ENCODE results near the gene NT5DC1. TPM values are rescaled to one million over a fixed set of nuclear protein-coding genes. Genes with fewer than 3 reads are reported as not detected.

Gene NT5DC1
- total RNA-seq, 1 donor, result 7.8 TPM

DNA sequence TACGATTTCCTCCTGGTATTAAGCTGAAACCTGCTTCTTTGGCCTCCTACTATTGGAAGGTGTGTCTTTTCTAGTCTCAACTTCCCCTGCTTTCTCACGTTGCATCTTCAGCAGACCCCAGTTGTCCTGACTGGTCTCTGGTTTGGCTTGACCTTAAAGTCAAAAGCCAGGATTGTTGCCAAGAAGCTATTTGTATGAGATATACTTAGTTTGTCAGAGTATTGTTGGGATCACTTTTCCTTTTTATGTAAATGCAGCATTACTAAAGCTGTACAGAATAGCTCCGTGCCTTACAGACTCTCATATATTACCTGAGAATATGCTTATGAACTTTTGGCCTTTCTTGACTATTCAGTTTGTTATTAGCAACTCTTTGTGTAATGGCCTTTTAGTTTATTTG, 92.1 kb downstream of the NT5DC1 start:
- no peak overlapping the region for H3K4me3 ChIP-seq (ENCODE audit: low read depth, low read length)
- no peak for DNase-seq (ENCODE audit: low read depth)
- TF ChIP-seq, protein P1, sequence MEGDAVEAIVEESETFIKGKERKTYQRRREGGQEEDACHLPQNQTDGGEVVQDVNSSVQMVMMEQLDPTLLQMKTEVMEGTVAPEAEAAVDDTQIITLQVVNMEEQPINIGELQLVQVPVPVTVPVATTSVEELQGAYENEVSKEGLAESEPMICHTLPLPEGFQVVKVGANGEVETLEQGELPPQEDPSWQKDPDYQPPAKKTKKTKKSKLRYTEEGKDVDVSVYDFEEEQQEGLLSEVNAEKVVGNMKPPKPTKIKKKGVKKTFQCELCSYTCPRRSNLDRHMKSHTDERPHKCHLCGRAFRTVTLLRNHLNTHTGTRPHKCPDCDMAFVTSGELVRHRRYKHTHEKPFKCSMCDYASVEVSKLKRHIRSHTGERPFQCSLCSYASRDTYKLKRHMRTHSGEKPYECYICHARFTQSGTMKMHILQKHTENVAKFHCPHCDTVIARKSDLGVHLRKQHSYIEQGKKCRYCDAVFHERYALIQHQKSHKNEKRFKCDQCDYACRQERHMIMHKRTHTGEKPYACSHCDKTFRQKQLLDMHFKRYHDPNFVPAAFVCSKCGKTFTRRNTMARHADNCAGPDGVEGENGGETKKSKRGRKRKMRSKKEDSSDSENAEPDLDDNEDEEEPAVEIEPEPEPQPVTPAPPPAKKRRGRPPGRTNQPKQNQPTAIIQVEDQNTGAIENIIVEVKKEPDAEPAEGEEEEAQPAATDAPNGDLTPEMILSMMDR (IDR thresholded peaks at IDR 0.05; ENCODE audit: insufficient read depth, low read depth, low read length), result no peak

DNA sequence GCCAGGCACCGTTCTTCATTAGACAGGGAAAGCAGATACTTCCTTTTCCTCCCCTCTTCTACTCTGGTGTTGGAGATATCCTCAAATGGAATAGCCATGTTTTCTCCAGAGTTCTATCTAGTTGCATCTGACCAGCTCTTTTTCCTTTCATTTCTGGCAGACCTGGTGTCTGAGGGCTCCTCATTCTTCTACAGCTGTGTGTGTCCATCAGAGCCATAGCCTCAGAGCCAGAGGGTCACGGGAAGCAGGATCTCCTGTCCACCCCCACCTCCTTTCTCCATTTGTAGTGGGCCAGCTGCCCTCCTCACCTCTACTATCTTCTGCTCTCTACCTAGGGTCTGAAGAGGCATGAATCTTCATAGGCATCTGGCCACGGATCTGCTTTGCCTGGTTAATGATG, 96.2 kb downstream of the NT5DC1 start:
- no peak overlapping the region for H3K4me3 ChIP-seq (ENCODE audit: low read depth, low read length)
- TF ChIP-seq, protein P1 (IDR thresholded peaks at IDR 0.05; ENCODE audit: insufficient read depth, low read depth, low read length), result no peak
- no peak for DNase-seq (ENCODE audit: low read depth)

GRCh38 chr6:116200619-116201249, 100.1 kb downstream of the NT5DC1 start:
- TF ChIP-seq, protein P1 (IDR thresholded peaks at IDR 0.05; ENCODE audit: insufficient read depth, low read depth, low read length), result no peak
- no peak overlapping the region for H3K4me3 ChIP-seq (ENCODE audit: low read depth, low read length)
- DNase-seq (ENCODE audit: low read depth), result no peak

DNA sequence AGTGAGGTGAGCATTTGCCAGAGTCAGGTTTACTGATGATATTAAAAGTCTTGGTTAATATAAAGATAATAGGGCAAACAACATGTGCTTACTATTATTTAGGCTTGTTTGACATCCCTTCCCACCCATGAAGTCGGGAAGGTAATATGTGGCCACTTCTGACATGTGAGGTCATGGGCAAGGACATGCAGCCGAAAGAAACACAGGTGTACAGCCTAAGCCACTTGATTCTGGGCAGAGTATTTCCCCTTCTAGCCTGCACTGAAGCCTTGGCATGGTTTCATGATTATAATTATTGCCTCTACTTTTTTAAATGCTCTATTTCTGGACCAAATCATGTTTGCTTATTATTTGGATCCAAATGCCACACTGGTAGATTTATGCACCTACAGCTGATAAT, 100.9 kb downstream of the NT5DC1 start:
- no peak overlapping the region for H3K4me3 ChIP-seq (ENCODE audit: low read depth, low read length)
- TF ChIP-seq, protein P1 (IDR thresholded peaks at IDR 0.05; ENCODE audit: insufficient read depth, low read depth, low read length), result no peak
- no peak for DNase-seq (ENCODE audit: low read depth)

GRCh38 chr6:116205281-116205680, 104.6 kb downstream of the NT5DC1 start:
- TF ChIP-seq, protein P1 (IDR thresholded peaks at IDR 0.05; ENCODE audit: insufficient read depth, low read depth, low read length), result no peak
- H3K4me3 ChIP-seq (ENCODE audit: low read depth, low read length), result no peak overlapping the region
- no peak for DNase-seq (ENCODE audit: low read depth)

- peak; percentile 37 for DNase-seq (ENCODE audit: low read depth)
Observed at GRCh38 chr6:116206231-116206903, 105.7 kb downstream of the NT5DC1 start.

More at GRCh38 chr6:116206231-116206903, 105.7 kb downstream of the NT5DC1 start:
- TF ChIP-seq, protein P1 (IDR thresholded peaks at IDR 0.05; ENCODE audit: insufficient read depth, low read depth, low read length), result no peak
- H3K4me3 ChIP-seq (ENCODE audit: low read depth, low read length), result no peak overlapping the region
